NB4 (cell line): ENCODE results near the gene MYH9.

Experiments
- DNase-seq: peaks from one replicate; pipeline ENCODE4 v3.0.0; 2010; ENCODE audit warnings: low read depth
- H3K4me3 ChIP-seq: one replicate; pipeline ENCODE4 v1.5.1; 2011; ENCODE audit warnings: mild to moderate bottlenecking, low read depth, low read length, moderate library complexity
- CTCF ChIP-seq: IDR thresholded peaks from one replicate; pipeline ENCODE4 v1.5.1; 2012; ENCODE audit warnings: low read depth, low read length
- MAX ChIP-seq: IDR thresholded peaks from 2 replicates; pipeline ENCODE4 v1.6.1; 2011; ENCODE audit warnings: low read depth, low read length
- MYC ChIP-seq: IDR thresholded peaks from 2 replicates; pipeline ENCODE4 v1.6.1; 2011; ENCODE audit warnings: low read depth, low read length
- POLR2A ChIP-seq: IDR thresholded peaks from 2 replicates; pipeline ENCODE4 v1.6.1; 2011; ENCODE audit warnings: mild to moderate bottlenecking; ENCODE audit not compliant: insufficient read length; ENCODE audit errors: extremely low read depth

MYH9 gene

GRCh38 chr22:36306227-36306626, 81.5 kb downstream of the MYH9 start:
- no peak for DNase-seq
- TF ChIP-seq MAX = no peak
- TF ChIP-seq MYC = no peak
- TF ChIP-seq CTCF = no peak
- no peak for TF ChIP-seq POLR2A
- no peak overlapping the region for H3K4me3 ChIP-seq

- TF ChIP-seq POLR2A = no peak
- no peak for TF ChIP-seq MAX
- no peak for TF ChIP-seq CTCF
- no peak for TF ChIP-seq MYC
- DNase-seq = no peak
- H3K4me3 ChIP-seq = no peak overlapping the region
Observed at GRCh38 chr22:36305813-36306212, 82.0 kb downstream of the MYH9 start.

GRCh38 chr22:36304429-36304828, 83.3 kb downstream of the MYH9 start:
- no peak overlapping the region for H3K4me3 ChIP-seq
- no peak for DNase-seq
- TF ChIP-seq POLR2A (no peak), MAX (no peak), MYC (no peak), CTCF (no peak)

GRCh38 chr22:36303874-36304273, 83.9 kb downstream of the MYH9 start:
- H3K4me3 ChIP-seq = no peak overlapping the region
- no peak for DNase-seq
- TF ChIP-seq MYC (no peak), CTCF (no peak), MAX (no peak), POLR2A (no peak)

- H3K4me3 ChIP-seq = no peak overlapping the region
- no peak for TF ChIP-seq CTCF
- TF ChIP-seq MAX = no peak
- TF ChIP-seq MYC = no peak
- TF ChIP-seq POLR2A = no peak
- no peak for DNase-seq
Observed at GRCh38 chr22:36303115-36303467, 84.7 kb downstream of the MYH9 start.

GRCh38 chr22:36302439-36303114, 85.2 kb downstream of the MYH9 start:
- no peak for DNase-seq
- TF ChIP-seq MYC (no peak), CTCF (no peak), POLR2A (no peak), MAX (no peak)
- H3K4me3 ChIP-seq = no peak overlapping the region
